ENCODE results near the gene OPN1MW2. TPM values are rescaled to one million over a fixed set of nuclear protein-coding genes. Genes with fewer than 3 reads are reported as not detected.
"Not testable (repeated sequence)": the region's sequence is repeated elsewhere in the genome, so short reads cannot be mapped to it uniquely, and the experiment has no call there.

Gene OPN1MW2
- total and polyA plus RNA-seq, 7 donors, result not detected

DNA sequence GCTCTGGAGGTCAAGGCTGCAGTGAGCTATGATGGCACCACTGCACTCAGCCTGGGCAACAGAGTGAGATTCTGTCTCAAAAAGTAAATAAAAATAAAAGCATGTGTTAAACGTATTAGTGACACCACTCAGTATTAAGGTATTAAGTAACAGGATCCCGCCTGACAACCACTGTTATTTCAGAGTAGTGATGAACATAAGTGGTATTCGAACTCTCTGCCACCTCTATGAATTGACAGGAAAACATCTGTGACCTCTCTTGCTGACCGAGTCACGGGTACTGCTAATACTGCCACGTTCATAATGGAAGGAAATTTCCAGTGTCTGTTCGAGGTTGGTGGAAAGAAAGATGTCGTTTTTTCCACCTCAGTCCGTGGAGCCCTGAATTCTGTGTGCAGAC lies 7.2 kb downstream of the OPN1MW2 start:
- H3K36me3 ChIP-seq (ENCODE audit: insufficient read depth in 1 of 2, low read depth in 1 of 2); H3K27me3 ChIP-seq (ENCODE audit: insufficient read depth in 3 of 3, low read length in 2 of 3); H3K27ac ChIP-seq; H3K4me3 ChIP-seq; intact Hi-C loops (cut with DNase I); H3K4me1 ChIP-seq; DNase-seq; H3K9me3 ChIP-seq: not testable (repeated sequence)
- WGBS, 3 donors, result no CpG with 5 or more reads among the region's 9 CpGs
- ATAC-seq, result peak in 2 of 4 donors; percentile 53 to 59

DNA sequence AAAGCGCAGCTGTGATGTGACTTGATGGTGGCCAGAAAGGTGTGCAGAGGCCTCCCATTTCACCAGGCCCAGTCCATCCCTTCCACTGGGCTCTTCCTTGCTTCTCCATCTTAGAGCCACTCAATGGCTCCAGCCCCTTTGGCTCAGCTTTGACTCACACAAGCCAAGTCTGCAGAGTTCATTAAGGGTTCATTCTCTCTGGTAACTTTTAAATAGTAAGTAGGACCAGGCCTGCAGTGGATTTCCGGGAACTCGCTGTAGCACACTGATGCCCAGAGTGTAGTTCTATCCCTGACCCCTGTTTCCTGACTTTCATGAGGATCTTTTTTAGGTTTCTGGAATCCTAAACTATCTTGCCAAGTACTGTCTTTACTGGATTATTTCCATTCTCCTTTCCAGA lies 11.9 kb downstream of the OPN1MW2 start:
- H3K36me3 ChIP-seq (ENCODE audit: insufficient read depth in 1 of 2, low read depth in 1 of 2); DNase-seq; H3K4me1 ChIP-seq; H3K27me3 ChIP-seq (ENCODE audit: insufficient read depth in 3 of 3, low read length in 2 of 3); H3K9me3 ChIP-seq; H3K27ac ChIP-seq; intact Hi-C loops (cut with DNase I); H3K4me3 ChIP-seq; ATAC-seq: not testable (repeated sequence)
- WGBS, 3 donors, result no CpG with 5 or more reads among the region's 3 CpGs

- intact Hi-C loops (cut with DNase I); H3K4me3 ChIP-seq; H3K36me3 ChIP-seq (ENCODE audit: insufficient read depth in 1 of 2, low read depth in 1 of 2); H3K27me3 ChIP-seq (ENCODE audit: insufficient read depth in 3 of 3, low read length in 2 of 3); ATAC-seq; H3K27ac ChIP-seq; H3K9me3 ChIP-seq; DNase-seq; H3K4me1 ChIP-seq: not testable (repeated sequence)
- WGBS, 3 donors, result no CpG with 5 or more reads among the region's 16 CpGs
Measured at GRCh38 chrX:154233620-154234019, 14.1 kb downstream of the OPN1MW2 start.

DNA sequence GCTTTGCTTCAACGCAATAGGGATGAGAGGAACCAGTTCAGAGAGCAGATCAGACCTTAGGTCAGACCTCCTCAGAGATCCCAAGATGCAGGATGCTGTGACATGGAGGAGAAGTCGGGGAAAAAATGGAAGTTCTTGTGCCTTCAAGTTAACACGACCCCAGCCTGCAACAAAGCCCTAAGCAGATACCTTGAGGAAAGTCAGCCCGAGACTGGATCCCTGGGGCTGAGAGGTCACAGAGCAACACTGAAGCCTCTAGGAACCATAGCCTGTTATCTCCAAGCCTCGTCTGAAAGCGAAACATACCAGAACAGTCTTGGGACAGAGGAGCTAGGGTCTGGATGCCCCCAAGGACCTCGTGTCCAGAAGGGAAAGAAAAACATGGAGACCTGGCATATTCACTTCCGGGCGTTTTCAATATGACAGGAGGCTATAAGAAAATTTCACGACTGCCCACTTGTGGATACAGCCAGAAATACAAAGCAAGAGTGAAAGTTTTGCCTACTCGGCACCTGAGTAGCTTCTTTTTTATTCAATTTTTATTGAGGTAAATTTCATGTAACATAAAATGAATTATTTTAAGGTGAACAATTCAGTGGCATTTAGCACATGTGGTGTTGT lies 19.5 kb downstream of the OPN1MW2 start:
- H3K4me1 ChIP-seq; DNase-seq; H3K36me3 ChIP-seq (ENCODE audit: insufficient read depth in 1 of 2, low read depth in 1 of 2); ATAC-seq; H3K9me3 ChIP-seq; H3K27me3 ChIP-seq (ENCODE audit: insufficient read depth in 3 of 3, low read length in 2 of 3); intact Hi-C loops (cut with DNase I); H3K27ac ChIP-seq; H3K4me3 ChIP-seq: not testable (repeated sequence)
- WGBS, 3 donors, result 75 to 78% methylated on average over 8 of the region's 11 CpGs; no CpG with 5 or more reads in 1 of the 3 donors

DNA sequence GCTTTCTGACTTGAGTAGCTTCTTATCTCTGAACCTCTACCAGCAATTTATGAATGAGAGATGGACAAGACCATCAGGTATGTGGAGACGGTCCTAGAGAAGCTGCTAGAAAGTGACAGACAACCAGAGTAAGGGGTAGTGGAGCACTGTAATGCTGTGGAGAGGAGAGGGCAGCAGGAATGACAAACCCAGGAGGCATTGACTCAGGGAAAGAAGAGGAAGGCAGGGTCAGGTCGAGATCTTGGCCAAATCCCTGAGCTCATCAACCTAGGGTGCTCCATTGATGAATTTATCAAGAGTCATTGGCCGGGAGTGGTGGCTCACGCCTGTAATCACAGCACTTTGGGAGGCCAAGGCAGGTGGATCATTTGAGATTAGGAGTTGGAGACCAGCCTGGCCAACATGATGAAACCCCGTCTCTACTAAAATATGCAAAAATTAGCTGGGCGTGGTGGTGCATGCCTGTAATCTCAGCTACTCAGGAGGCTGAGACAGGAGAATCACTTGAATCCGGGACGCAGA lies 20.5 kb downstream of the OPN1MW2 start:
- intact Hi-C loops (cut with DNase I); H3K4me3 ChIP-seq; DNase-seq; H3K4me1 ChIP-seq; H3K27ac ChIP-seq; H3K9me3 ChIP-seq; H3K36me3 ChIP-seq (ENCODE audit: insufficient read depth in 1 of 2, low read depth in 1 of 2); H3K27me3 ChIP-seq (ENCODE audit: insufficient read depth in 3 of 3, low read length in 2 of 3); ATAC-seq: not testable (repeated sequence)
- 75 to 84% methylated on average over 6 of the region's 8 CpGs; no CpG with 5 or more reads in 1 of the 3 donors for WGBS, 3 donors

DNA sequence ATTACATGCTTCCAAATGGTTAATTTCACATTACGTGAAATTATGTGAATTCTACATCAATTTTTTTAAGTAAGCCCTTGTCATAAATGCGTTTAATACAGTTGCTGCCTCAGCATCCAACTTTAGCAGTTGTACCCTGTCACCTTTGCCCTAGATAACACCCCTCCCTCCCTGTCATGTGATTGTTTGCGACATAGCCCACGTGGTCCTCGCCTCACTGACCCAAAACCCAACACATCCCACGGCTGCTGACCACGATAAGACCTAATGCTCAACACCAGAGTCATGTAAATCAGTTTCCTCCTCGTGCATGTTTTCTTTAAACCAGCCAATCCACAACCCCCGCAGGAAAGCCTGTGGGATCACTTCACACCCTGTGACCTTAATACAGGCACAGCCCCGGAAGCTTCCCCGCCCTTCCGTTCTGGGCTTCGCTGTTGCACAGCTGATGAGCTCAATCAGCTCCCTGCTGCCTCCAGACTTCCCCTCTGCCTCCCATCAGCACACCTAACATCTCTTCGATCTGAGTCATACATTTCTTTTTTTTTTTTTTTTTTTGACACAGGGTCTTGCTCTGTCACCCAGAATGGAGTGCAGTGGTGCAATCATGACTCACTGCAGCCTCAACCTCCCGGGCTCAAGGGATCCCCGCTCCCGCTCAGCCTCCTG lies 28.0 kb downstream of the OPN1MW2 start:
- H3K9me3 ChIP-seq; H3K27ac ChIP-seq; DNase-seq; intact Hi-C loops (cut with DNase I); H3K4me3 ChIP-seq; H3K36me3 ChIP-seq (ENCODE audit: insufficient read depth in 1 of 2, low read depth in 1 of 2); H3K27me3 ChIP-seq (ENCODE audit: insufficient read depth in 3 of 3, low read length in 2 of 3); H3K4me1 ChIP-seq: not testable (repeated sequence)
- WGBS, 3 donors, result no CpG with 5 or more reads among the region's 17 CpGs
- peak in 3 of 4 donors; percentile 78 to 79 (median 78) for ATAC-seq

GRCh38 chrX:154248076-154248475 lies 28.5 kb downstream of the OPN1MW2 start:
- H3K4me1 ChIP-seq; DNase-seq; ATAC-seq; H3K27me3 ChIP-seq (ENCODE audit: insufficient read depth in 3 of 3, low read length in 2 of 3); H3K36me3 ChIP-seq (ENCODE audit: insufficient read depth in 1 of 2, low read depth in 1 of 2); intact Hi-C loops (cut with DNase I); H3K27ac ChIP-seq; H3K4me3 ChIP-seq; H3K9me3 ChIP-seq: not testable (repeated sequence)
- no CpG with 5 or more reads among the region's 10 CpGs for WGBS, 3 donors

DNA sequence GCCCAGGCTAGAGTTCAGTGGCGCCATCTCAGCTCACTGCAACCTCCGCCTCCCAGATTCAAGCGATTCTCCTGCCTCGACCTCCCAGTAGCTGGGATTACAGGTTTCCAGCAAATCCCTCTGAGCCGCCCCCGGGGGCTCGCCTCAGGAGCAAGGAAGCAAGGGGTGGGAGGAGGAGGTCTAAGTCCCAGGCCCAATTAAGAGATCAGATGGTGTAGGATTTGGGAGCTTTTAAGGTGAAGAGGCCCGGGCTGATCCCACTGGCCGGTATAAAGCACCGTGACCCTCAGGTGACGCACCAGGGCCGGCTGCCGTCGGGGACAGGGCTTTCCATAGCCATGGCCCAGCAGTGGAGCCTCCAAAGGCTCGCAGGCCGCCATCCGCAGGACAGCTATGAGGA lies 37.7 kb downstream of the OPN1MW2 start, which contains the start of gene OPN1MW3:
Gene OPN1MW3 (plus strand): TSS at position 301 of the 400 bp plus-strand sequence. CDS start 38 bp downstream, at position 339.
- H3K27ac ChIP-seq; H3K4me3 ChIP-seq; H3K36me3 ChIP-seq (ENCODE audit: insufficient read depth in 1 of 2, low read depth in 1 of 2); DNase-seq; intact Hi-C loops (cut with DNase I); H3K4me1 ChIP-seq; H3K27me3 ChIP-seq (ENCODE audit: insufficient read depth in 3 of 3, low read length in 2 of 3); ATAC-seq; H3K9me3 ChIP-seq: not testable (repeated sequence)
- WGBS, 3 donors, result no CpG with 5 or more reads among the region's 17 CpGs

- H3K9me3 ChIP-seq; H3K27me3 ChIP-seq (ENCODE audit: insufficient read depth in 3 of 3, low read length in 2 of 3); H3K4me1 ChIP-seq; intact Hi-C loops (cut with DNase I); H3K36me3 ChIP-seq (ENCODE audit: insufficient read depth in 1 of 2, low read depth in 1 of 2); H3K27ac ChIP-seq; H3K4me3 ChIP-seq; ATAC-seq; DNase-seq: not testable (repeated sequence)
- no CpG with 5 or more reads among the region's 10 CpGs for WGBS, 3 donors
Measured at GRCh38 chrX:154258711-154259110, 39.2 kb downstream of the OPN1MW2 start.

DNA sequence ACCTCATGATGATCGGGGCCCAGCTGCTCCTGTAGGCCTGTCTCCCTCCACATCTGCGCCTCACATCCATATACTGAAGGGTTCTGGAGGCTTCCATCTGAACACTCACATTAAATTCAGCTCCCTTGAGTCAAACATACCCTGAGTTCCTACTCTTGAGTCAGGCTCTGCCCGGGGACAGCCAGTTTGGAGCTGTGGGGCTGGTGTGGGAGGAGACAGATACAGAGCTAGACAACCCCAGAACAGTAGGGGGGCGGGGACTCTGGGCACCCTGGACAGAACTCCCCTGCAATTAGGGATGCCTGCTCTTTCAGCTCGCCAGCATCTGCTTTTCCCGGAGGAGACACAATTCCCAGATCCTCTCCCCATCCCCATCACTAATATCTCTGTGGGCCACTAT lies 43.5 kb downstream of the OPN1MW2 start:
- DNase-seq; H3K27me3 ChIP-seq (ENCODE audit: insufficient read depth in 3 of 3, low read length in 2 of 3); H3K9me3 ChIP-seq; ATAC-seq; H3K4me1 ChIP-seq; intact Hi-C loops (cut with DNase I); H3K4me3 ChIP-seq; H3K27ac ChIP-seq; H3K36me3 ChIP-seq (ENCODE audit: insufficient read depth in 1 of 2, low read depth in 1 of 2): not testable (repeated sequence)
- WGBS, 3 donors, result no CpG with 5 or more reads among the region's 6 CpGs

DNA sequence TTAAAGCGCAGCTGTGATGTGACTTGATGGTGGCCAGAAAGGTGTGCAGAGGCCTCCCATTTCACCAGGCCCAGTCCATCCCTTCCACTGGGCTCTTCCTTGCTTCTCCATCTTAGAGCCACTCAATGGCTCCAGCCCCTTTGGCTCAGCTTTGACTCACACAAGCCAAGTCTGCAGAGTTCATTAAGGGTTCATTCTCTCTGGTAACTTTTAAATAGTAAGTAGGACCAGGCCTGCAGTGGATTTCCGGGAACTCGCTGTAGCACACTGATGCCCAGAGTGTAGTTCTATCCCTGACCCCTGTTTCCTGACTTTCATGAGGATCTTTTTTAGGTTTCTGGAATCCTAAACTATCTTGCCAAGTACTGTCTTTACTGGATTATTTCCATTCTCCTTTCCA lies 49.7 kb downstream of the OPN1MW2 start:
- ATAC-seq; H3K27ac ChIP-seq; H3K4me3 ChIP-seq; H3K4me1 ChIP-seq; intact Hi-C loops (cut with DNase I); H3K9me3 ChIP-seq; DNase-seq; H3K27me3 ChIP-seq (ENCODE audit: insufficient read depth in 3 of 3, low read length in 2 of 3); H3K36me3 ChIP-seq (ENCODE audit: insufficient read depth in 1 of 2, low read depth in 1 of 2): not testable (repeated sequence)
- WGBS, 3 donors, result no CpG with 5 or more reads among the region's 3 CpGs

Data from psoas muscle (tissue), 8 donors.